ENCODE data around the gene NDUFC2.

GRCh38 chr11:78033040-78033439 is 46.6 kb downstream of the NDUFC2 start:
- TF ChIP-seq CTCF (IDR thresholded peaks at IDR 0.05; ENCODE audit: control extremely low read depth in 1 of 3, insufficient read depth in 1 of 3, low read depth in 1 of 3, low read length in 3 of 3) (no peak), YY1 (IDR thresholded peaks at IDR 0.05; ENCODE audit: low read depth, low read length) (no peak), POLR2A (IDR thresholded peaks at IDR 0.05; ENCODE audit: control extremely low read depth in 1 of 2, low read depth in 2 of 2, low read length in 2 of 2) (no peak), ATF3 (IDR thresholded peaks at IDR 0.05; ENCODE audit: insufficient read depth, low read depth, low read length) (no peak), RXRA (IDR thresholded peaks at IDR 0.05; ENCODE audit: insufficient read depth, low read depth, low read length) (no peak), NRF1 (IDR thresholded peaks at IDR 0.05; ENCODE audit: low read depth, low read length) (no peak), EZH2 (IDR thresholded peaks at IDR 0.05; ENCODE audit: low read depth, low read length, severe bottlenecking) (no peak), CHD2 (IDR thresholded peaks at IDR 0.05; ENCODE audit: low read length) (no peak), CHD7 (IDR thresholded peaks at IDR 0.05; ENCODE audit: insufficient replicate concordance, low read length) (no peak), FOSL1 (IDR thresholded peaks at IDR 0.05; ENCODE audit: insufficient read depth, low read depth, low read length) (no peak), SP4 (IDR thresholded peaks at IDR 0.05; ENCODE audit: low read length) (no peak)

Measured in H1 (cell line).